HepG2 (cell line): ENCODE results near the gene PSMC3IP. TPM values are rescaled to one million over a fixed set of nuclear protein-coding genes. Genes with fewer than 3 reads are reported as not detected.
"Not testable (repeated sequence)": the region's sequence is repeated elsewhere in the genome, so short reads cannot be mapped to it uniquely, and the experiment has no call there.

Source experiments
- ARHGAP35 ChIP-seq: sonication (generic); formaldehyde crosslinking; IDR thresholded peaks from 2 replicates; pipeline ENCODE4 v1.9.0; 2022; ENCODE audit warnings: mild to moderate bottlenecking, inconsistent platforms, moderate library complexity, missing genetic modification reagents, borderline replicate concordance
- CREM ChIP-seq, 2 experiments: sonication (generic) in 1 of 2; formaldehyde crosslinking in 1 of 2; IDR thresholded peaks; 2 replicates each; pipeline versions ENCODE4 v1.4.0 to v1.6.1; 2016 to 2020; ENCODE audit warnings: antibody characterized with exemption in 1 of 2, mild to moderate bottlenecking in 1 of 2, missing genetic modification reagents in 1 of 2
- HDAC1 ChIP-seq: sonication (generic); formaldehyde crosslinking; IDR thresholded peaks from 2 replicates; pipeline ENCODE4 v1.5.1; 2020; ENCODE audit warnings: mild to moderate bottlenecking, missing genetic modification reagents
- HNF4A ChIP-seq: sonication (generic); formaldehyde crosslinking; IDR thresholded peaks from 2 replicates; pipeline ENCODE4 v1.4.0; 2020; ENCODE audit warnings: missing genetic modification reagents
- KLF16 ChIP-seq, 2 experiments: sonication (generic) in 1 of 2; formaldehyde crosslinking in 1 of 2; IDR thresholded peaks; 2 replicates each; pipeline versions ENCODE4 v1.6.1 to v1.8.0; 2016 to 2023; ENCODE audit warnings: missing genetic modification reagents in 2 of 2, missing compliant biosample characterization in 1 of 2
- MXI1 ChIP-seq: IDR thresholded peaks from 3 replicates; pipeline ENCODE4 v1.6.1; 2012; ENCODE audit warnings: low read depth, low read length, inconsistent platforms, borderline replicate concordance
- MYNN ChIP-seq: sonication (generic); formaldehyde crosslinking; IDR thresholded peaks from 2 replicates; pipeline ENCODE4 v1.4.0; 2020; ENCODE audit warnings: mild to moderate bottlenecking, low read depth, missing genetic modification reagents
- NCOA2 ChIP-seq: sonication (generic); formaldehyde crosslinking; IDR thresholded peaks from 2 replicates; pipeline ENCODE4 v1.8.0; 2022; ENCODE audit warnings: inconsistent platforms
- NFKBIZ ChIP-seq: IDR thresholded peaks from 2 replicates; pipeline ENCODE4 v1.6.1; 2018; ENCODE audit warnings: missing genetic modification reagents, missing compliant biosample characterization
- RAD21 ChIP-seq: fragments of 450-650 bp; formaldehyde crosslinking; IDR thresholded peaks from 2 replicates; pipeline ENCODE4 v1.5.0; 2020; ENCODE audit warnings: mild to moderate bottlenecking
- RBFOX2 ChIP-seq: fragments of 200-400 bp; formaldehyde crosslinking; IDR thresholded peaks from 2 replicates; pipeline ENCODE4 v1.6.1; 2017; ENCODE audit warnings: low read depth, mild to moderate bottlenecking, low read length
- ZFP82 ChIP-seq: sonication (generic); formaldehyde crosslinking; IDR thresholded peaks from 2 replicates; pipeline ENCODE4 v1.5.1; 2020; ENCODE audit warnings: mild to moderate bottlenecking, missing genetic modification reagents, borderline replicate concordance
- ZNF263 ChIP-seq: sonication (generic); formaldehyde crosslinking; IDR thresholded peaks from 2 replicates; pipeline ENCODE4 v1.4.0; 2020; ENCODE audit warnings: missing genetic modification reagents
- ZNF296 ChIP-seq: sonication (generic); formaldehyde crosslinking; conservative IDR thresholded peaks from 2 replicates; pipeline ENCODE4 v1.5.0; 2020; ENCODE audit warnings: mild to moderate bottlenecking, missing genetic modification reagents
- ZNF317 ChIP-seq: sonication (generic); formaldehyde crosslinking; IDR thresholded peaks from 2 replicates; pipeline ENCODE4 v1.5.0; 2020; ENCODE audit warnings: mild to moderate bottlenecking, missing genetic modification reagents
- ZNF550 ChIP-seq: sonication (generic); formaldehyde crosslinking; IDR thresholded peaks from 2 replicates; pipeline ENCODE4 v1.4.0; 2020; ENCODE audit warnings: mild to moderate bottlenecking, missing genetic modification reagents, borderline replicate concordance
- ZNF563 ChIP-seq: sonication (generic); formaldehyde crosslinking; IDR thresholded peaks from 2 replicates; pipeline ENCODE4 v1.8.0; 2022; ENCODE audit warnings: mild to moderate bottlenecking, moderate library complexity, missing genetic modification reagents
- ZNF567 ChIP-seq: sonication (generic); formaldehyde crosslinking; IDR thresholded peaks from 2 replicates; pipeline ENCODE4 v1.8.1; 2023; ENCODE audit warnings: mild to moderate bottlenecking, missing genetic modification reagents, borderline replicate concordance
- ZNF589 ChIP-seq: sonication (generic); formaldehyde crosslinking; conservative IDR thresholded peaks from 2 replicates; pipeline ENCODE4 v1.8.0; 2022; ENCODE audit warnings: mild to moderate bottlenecking, moderate library complexity, missing genetic modification reagents
- ZNF768 ChIP-seq: sonication (generic); formaldehyde crosslinking; IDR thresholded peaks from 2 replicates; pipeline ENCODE4 v1.4.0; 2020; ENCODE audit warnings: missing genetic modification reagents
- ZNF790 ChIP-seq: sonication (generic); formaldehyde crosslinking; IDR thresholded peaks from 2 replicates; pipeline ENCODE4 v1.8.0; 2022; ENCODE audit warnings: missing genetic modification reagents, mild to moderate bottlenecking, borderline replicate concordance
- ZNF816 ChIP-seq: sonication (generic); formaldehyde crosslinking; IDR thresholded peaks from 2 replicates; pipeline ENCODE4 v1.8.0; 2022; ENCODE audit warnings: missing genetic modification reagents, mild to moderate bottlenecking, borderline replicate concordance
- ZNF839 ChIP-seq: sonication (generic); formaldehyde crosslinking; IDR thresholded peaks from 2 replicates; pipeline ENCODE4 v1.4.0; 2020; ENCODE audit warnings: missing genetic modification reagents, mild to moderate bottlenecking, borderline replicate concordance
- polyA plus RNA-seq, 8 experiments: library from polyadenylated mRNA; depleted of rRNA in 3 of 8; stranded (reverse) in 7 of 8; unstranded in 1 of 8; fragments of >200 nt; fragmentation: Illumina TruSeq in 4 of 8; extraction: Trizol in 4 of 8; gene quantifications; 2 replicates each; pipeline versions ENCODE4 v1.2.1 to v1.2.3, GENCODE V29; 2011 to 2016; ENCODE audit warnings: low read depth in 4 of 8, missing spikeins in 1 of 8, mixed read lengths in 1 of 8; ENCODE audit not compliant: insufficient read depth in 1 of 8
- total RNA-seq, 5 experiments: library from RNA; depleted of rRNA; stranded (reverse); fragments of >200 nt; fragmentation: Illumina TruSeq; extraction: Trizol; gene quantifications; 2 replicates each; pipeline ENCODE4 v1.2.3, GENCODE V29; 2016; ENCODE audit warnings: low read depth in 1 of 5
- TF ChIP-seq, protein P1 (sequence below): sonication (generic); formaldehyde crosslinking; IDR thresholded peaks from 2 replicates; pipeline ENCODE4 v1.8.1; 2023; ENCODE audit warnings: mild to moderate bottlenecking, missing genetic modification reagents
- TF ChIP-seq, protein P2 (sequence below): sonication (generic); formaldehyde crosslinking; IDR thresholded peaks from 2 replicates; pipeline ENCODE4 v1.4.0; 2020; ENCODE audit warnings: mild to moderate bottlenecking, missing genetic modification reagents

The PSMC3IP gene
- total and polyA plus RNA-seq, 2 of the 13 experiments (the other 11 are each of a cell fraction or from before 2014, with no cell fraction given), result 6.5 to 22.4 TPM

DNA sequence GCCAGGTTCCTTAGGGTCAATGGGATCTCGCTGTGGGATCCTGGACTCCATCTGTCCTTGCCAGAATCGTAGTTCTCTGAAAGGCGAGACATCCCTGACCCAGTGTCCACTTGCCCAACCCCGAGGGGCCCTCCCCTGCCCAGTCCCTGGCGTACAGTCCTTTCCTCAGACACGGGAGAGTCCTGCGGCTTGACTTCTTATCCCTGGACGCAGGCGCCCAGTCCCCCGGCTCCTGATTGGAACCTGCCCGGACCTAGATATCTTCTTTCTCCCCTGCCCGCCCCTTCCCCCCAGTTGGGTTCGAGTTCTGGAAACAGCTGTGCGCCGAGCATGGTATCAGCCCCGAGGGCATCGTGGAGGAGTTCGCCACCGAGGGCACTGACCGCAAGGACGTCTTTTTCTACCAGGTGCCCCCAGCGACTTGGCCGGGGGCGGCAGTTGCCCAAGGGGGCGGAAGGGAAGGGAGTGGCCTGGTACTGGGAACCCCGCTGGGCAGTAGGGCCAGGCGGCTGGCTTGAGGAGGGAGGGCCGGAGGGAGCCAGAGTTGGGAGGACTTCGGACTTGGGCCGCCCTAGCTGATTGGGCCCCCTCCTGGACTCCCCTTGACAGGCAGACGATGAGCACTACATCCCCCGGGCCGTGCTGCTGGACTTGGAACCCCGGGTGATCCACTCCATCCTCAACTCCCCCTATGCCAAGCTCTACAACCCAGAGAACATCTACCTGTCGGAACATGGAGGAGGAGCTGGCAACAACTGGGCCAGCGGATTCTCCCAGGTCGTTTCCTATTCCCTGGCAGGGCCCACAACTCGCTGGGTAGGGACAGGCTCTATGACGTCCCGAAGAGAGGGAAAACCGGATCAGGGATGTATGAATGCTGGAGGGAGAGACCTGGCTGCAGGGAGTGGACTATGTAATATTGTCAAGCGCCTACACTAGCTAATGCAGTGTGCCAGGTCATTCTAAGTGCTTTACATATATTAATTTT lies 32.6 kb upstream of the PSMC3IP start (continued):
- TF ChIP-seq ZNF839 (CRISPR knock-in tag) (0 out of 2 replicates have a peak, but pooled peaks have one; percentile 59), ZNF550 (CRISPR knock-in tag) (peak; percentile 74; the same call in 1 of the 2 replicates), HNF4A (CRISPR knock-in tag) (peak; percentile 51), KLF16 (CRISPR knock-in tag; IDR thresholded peaks at IDR 0.05) (0 out of 4 replicates have a peak, but pooled peaks of 1 of the 2 experiments have one; percentile 8), ZNF567 (CRISPR knock-in tag) (0 out of 2 replicates have a peak, but pooled peaks have one; percentile 31), ZNF589 (CRISPR knock-in tag) (0 out of 2 replicates have a peak, but pooled peaks have one; percentile 4), ZNF317 (peak; percentile 5; the same call in 1 of the 2 replicates), ZNF296 (CRISPR knock-in tag) (peak; percentile 93), ARHGAP35 (CRISPR knock-in tag) (0 out of 2 replicates have a peak, but pooled peaks have one; percentile 14), MXI1 (peak; percentile 22; the same call in 1 of the 3 replicates), NFKBIZ (CRISPR knock-in tag) (0 out of 2 replicates have a peak, but pooled peaks have one; percentile 2), HDAC1 (CRISPR knock-in tag) (0 out of 2 replicates have a peak, but pooled peaks have one; percentile 10), ZNF790 (CRISPR knock-in tag) (0 out of 2 replicates have a peak, but pooled peaks have one; percentile 43), ZNF563 (CRISPR knock-in tag) (0 out of 2 replicates have a peak, but pooled peaks have one; percentile 18), MYNN (CRISPR knock-in tag) (0 out of 2 replicates have a peak, but pooled peaks have one; percentile 29), ZFP82 (CRISPR knock-in tag) (peak; percentile 79; the same call in 1 of the 2 replicates), RBFOX2 (peak; percentile 52), RAD21 (CRISPR knock-in tag) (peak; percentile 61), ZNF263 (CRISPR knock-in tag) (peak; percentile 87; the same call in 1 of the 2 replicates), CREM (IDR thresholded peaks at IDR 0.05) (0 out of 2 replicates have a peak, but pooled peaks have one; percentile 39), ZNF768 (peak; percentile 5; the same call in 1 of the 2 replicates), NCOA2 (CRISPR knock-in tag) (0 out of 2 replicates have a peak, but pooled peaks have one; percentile 12), ZNF816 (CRISPR knock-in tag) (0 out of 2 replicates have a peak, but pooled peaks have one; percentile 48)
- not testable (repeated sequence) for TF ChIP-seq CREM (CRISPR knock-in tag; IDR thresholded peaks at IDR 0.05)
- TF ChIP-seq, protein P1, sequence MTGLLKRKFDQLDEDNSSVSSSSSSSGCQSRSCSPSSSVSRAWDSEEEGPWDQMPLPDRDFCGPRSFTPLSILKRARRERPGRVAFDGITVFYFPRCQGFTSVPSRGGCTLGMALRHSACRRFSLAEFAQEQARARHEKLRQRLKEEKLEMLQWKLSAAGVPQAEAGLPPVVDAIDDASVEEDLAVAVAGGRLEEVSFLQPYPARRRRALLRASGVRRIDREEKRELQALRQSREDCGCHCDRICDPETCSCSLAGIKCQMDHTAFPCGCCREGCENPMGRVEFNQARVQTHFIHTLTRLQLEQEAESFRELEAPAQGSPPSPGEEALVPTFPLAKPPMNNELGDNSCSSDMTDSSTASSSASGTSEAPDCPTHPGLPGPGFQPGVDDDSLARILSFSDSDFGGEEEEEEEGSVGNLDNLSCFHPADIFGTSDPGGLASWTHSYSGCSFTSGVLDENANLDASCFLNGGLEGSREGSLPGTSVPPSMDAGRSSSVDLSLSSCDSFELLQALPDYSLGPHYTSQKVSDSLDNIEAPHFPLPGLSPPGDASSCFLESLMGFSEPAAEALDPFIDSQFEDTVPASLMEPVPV (CRISPR knock-in tag), result 0 out of 2 replicates have a peak, but pooled peaks have one; percentile 6
- TF ChIP-seq, protein P2, sequence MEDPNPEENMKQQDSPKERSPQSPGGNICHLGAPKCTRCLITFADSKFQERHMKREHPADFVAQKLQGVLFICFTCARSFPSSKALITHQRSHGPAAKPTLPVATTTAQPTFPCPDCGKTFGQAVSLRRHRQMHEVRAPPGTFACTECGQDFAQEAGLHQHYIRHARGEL (CRISPR knock-in tag), result 0 out of 2 replicates have a peak, but pooled peaks have one; percentile 9
